ENCODE measurements around the gene GUCD1. TPM values are rescaled to one million over a fixed set of nuclear protein-coding genes. Genes with fewer than 3 reads are reported as not detected.
A peak's percentile ranks its signal among the peaks of the same experiment; 100 is the strongest.

GUCD1 gene
- total and polyA plus RNA-seq, 2 of the 13 experiments (the other 11 are each of a cell fraction or from before 2014, with no cell fraction given), result 128 to 245 TPM

GRCh38 chr22:24584871-24585411, 30.0 kb upstream of the GUCD1 start:
- ChIA-PET CTCF (ENCODE audit: low intra/inter-chr PET ratio, low total read pairs) (no interaction called here), POLR2A (interaction anchor here (1.5 to 4.1 kb wide), 4 partner anchors 9 to 33 kb away, joined by 4 to 80 read pairs (median 38); partner anchors contain the start of genes GGT1, GUCD1, LRRC75B and SNRPD3)
- H3K4me2 ChIP-seq (ENCODE audit: low read depth, low read length), result no peak overlapping the region
- H3K27me3 ChIP-seq (ENCODE audit: control insufficient read depth in 1 of 2, insufficient read depth in 2 of 2, low read length in 2 of 2), result no peaks in the 10 kb centered on the region
- peak; percentile 15 for ATAC-seq
- in situ Hi-C loops (cut with HindIII; ENCODE audit: extremely low pct_ligation_motif_present, low pct_unique_long_range_greater_than_20kb), result no loop called here
- H2AFZ ChIP-seq (ENCODE audit: low read length), result no peak overlapping the region
- no peak overlapping the region for H3K4me3 ChIP-seq (replicated peaks in 1 of 3; ENCODE audit: insufficient read depth in 1 of 3, low read depth in 2 of 3, low read length in 3 of 3)
- FAIRE-seq, result no peak
- H3K9ac ChIP-seq (ENCODE audit: insufficient read depth, low read depth, low read length), result no peak overlapping the region; the same call in 1 of the 2 replicates
- peaks cover 86% of the 10 kb centered on the region for H3K4me1 ChIP-seq (ENCODE audit: insufficient read depth, low read length)
- H4K20me1 ChIP-seq (ENCODE audit: insufficient read depth, low read length), result no peaks in the 10 kb centered on the region
- no TSS peak for BruUV-seq (replicated peaks)
- TF ChIP-seq ZC3H13 (CRISPR knock-in tag; IDR thresholded peaks at IDR 0.05), result 0 out of 2 replicates have a peak, but pooled peaks have one; percentile 26
- no peak for TF ChIP-seq HDAC1 (CRISPR knock-in tag; IDR thresholded peaks at IDR 0.05)
- TF ChIP-seq ZNF749 (CRISPR knock-in tag; IDR thresholded peaks at IDR 0.05; ENCODE audit: borderline replicate concordance), result no peak
- TF ChIP-seq POLR2G (IDR thresholded peaks at IDR 0.05; ENCODE audit: low read depth, low read length), result 0 out of 2 replicates have a peak, but pooled peaks have one; percentile 19
- peak; percentile 93 for TF ChIP-seq AGO2 (optimal IDR thresholded peaks at IDR 0.05; ENCODE audit: low read depth, low read length)
- TF ChIP-seq AGO1 (IDR thresholded peaks at IDR 0.05; ENCODE audit: low read depth, low read length, poor library complexity, severe bottlenecking), result peak; percentile 79
- no peak for TF ChIP-seq KDM3A (CRISPR knock-in tag; IDR thresholded peaks at IDR 0.05; ENCODE audit: low read depth)
- 0 out of 2 replicates have a peak, but pooled peaks have one; percentile 62 for TF ChIP-seq HNRNPL (IDR thresholded peaks at IDR 0.05; ENCODE audit: low read depth, low read length)
- TF ChIP-seq STAT5B (CRISPR knock-in tag; IDR thresholded peaks at IDR 0.05), result no peak
- TF ChIP-seq NAIF1 (CRISPR knock-in tag; IDR thresholded peaks at IDR 0.05; ENCODE audit: borderline replicate concordance), result no peak
- TF ChIP-seq PITX1 (CRISPR knock-in tag; IDR thresholded peaks at IDR 0.05), result 0 out of 2 replicates have a peak, but pooled peaks have one; percentile 31
- no peaks in the 10 kb centered on the region for H3K9me3 ChIP-seq (ENCODE audit: low read length)
- peaks cover 8 to 19% of the 10 kb centered on the region in 2 experiments; a peak in 4 of 5 replicates for H3K36me3 ChIP-seq (replicated peaks in 1 of 2; ENCODE audit: control insufficient read depth in 1 of 2, insufficient read depth in 2 of 2, low read length in 2 of 2)
- no CpG with 5 or more reads among the region's 10 CpGs for WGBS (ENCODE audit: low lambda C conversion rate)
- intact Hi-C loops (cut with micrococcal nuclease; ENCODE audit: unreplicated experiment), result no loop called here
- no peaks in the 10 kb centered on the region for H3K79me2 ChIP-seq (ENCODE audit: insufficient read depth, low read length)
- no peak for DNase-seq (ENCODE audit: low spot score)
- H3K27ac ChIP-seq (ENCODE audit: extremely low read length, insufficient read depth, low read length), result peak overlapping the region; percentile 16
